GM10248 (cell line): ENCODE data around the gene THBS3.
"Not testable (repeated sequence)": the region's sequence is repeated elsewhere in the genome, so short reads cannot be mapped to it uniquely, and the experiment has no call there.

ENCODE experiments used
- CTCF ChIA-PET: fragments of 300-600 bp; sonication (Branson Sonifier 250); formaldehyde crosslinking; extraction: SDS; loops from one replicate; lab custom pipeline; 2021; ENCODE audit warnings: antibody characterized with exemption; lab: Yijun Ruan, JAX
- POLR2A ChIA-PET: fragments of 350-650 bp; sonication (Branson Sonifier 250); formaldehyde crosslinking; extraction: SDS; loops from one replicate; lab custom pipeline; 2020; ENCODE audit warnings: antibody characterized with exemption; lab: Yijun Ruan, JAX
- DNase-seq: peaks from one replicate; pipeline ENCODE4 v3.0.0; 2012; ENCODE audit errors: extremely low spot score
- CTCF ChIP-seq: IDR thresholded peaks from 2 replicates; pipeline ENCODE4 v1.5.1; 2012; ENCODE audit warnings: mild to moderate bottlenecking, low read depth; ENCODE audit errors: extremely low read depth, missing control alignments, control extremely low read depth

THBS3 gene

GRCh38 chr1:155241069-155241679 lies 33.5 kb upstream of the THBS3 start:
- ChIA-PET POLR2A (interaction anchor here (0.6 to 1.0 kb wide), 3 partner anchors 10 to 67 kb away, joined by 3 to 6 read pairs (median 3); partner anchors contain the start of gene CLK2), CTCF (interaction anchor here (0.8 to 4.4 kb wide), 6 partner anchors 10 to 150 kb away, joined by 3 to 40 read pairs (median 4); no protein-coding TSS in a partner anchor)
- peak; percentile 69 for DNase-seq
- no peak for TF ChIP-seq CTCF

- TF ChIP-seq CTCF: no peak
- DNase-seq: no peak
- POLR2A ChIA-PET: no interaction called here
- CTCF ChIA-PET: no interaction called here
Measured at GRCh38 chr1:155236451-155236850, 28.8 kb upstream of the THBS3 start.

- DNase-seq, POLR2A ChIA-PET, CTCF ChIA-PET: not testable (repeated sequence)
Measured at GRCh38 chr1:155235375-155235774, 27.7 kb upstream of the THBS3 start.

- DNase-seq, POLR2A ChIA-PET: not testable (repeated sequence)
- CTCF ChIA-PET: interaction anchor here (2.3 kb wide), 1 partner anchor 18 kb away, joined by 7 read pairs; no protein-coding TSS in a partner anchor
Measured at GRCh38 chr1:155233502-155233901, 25.8 kb upstream of the THBS3 start.

DNA sequence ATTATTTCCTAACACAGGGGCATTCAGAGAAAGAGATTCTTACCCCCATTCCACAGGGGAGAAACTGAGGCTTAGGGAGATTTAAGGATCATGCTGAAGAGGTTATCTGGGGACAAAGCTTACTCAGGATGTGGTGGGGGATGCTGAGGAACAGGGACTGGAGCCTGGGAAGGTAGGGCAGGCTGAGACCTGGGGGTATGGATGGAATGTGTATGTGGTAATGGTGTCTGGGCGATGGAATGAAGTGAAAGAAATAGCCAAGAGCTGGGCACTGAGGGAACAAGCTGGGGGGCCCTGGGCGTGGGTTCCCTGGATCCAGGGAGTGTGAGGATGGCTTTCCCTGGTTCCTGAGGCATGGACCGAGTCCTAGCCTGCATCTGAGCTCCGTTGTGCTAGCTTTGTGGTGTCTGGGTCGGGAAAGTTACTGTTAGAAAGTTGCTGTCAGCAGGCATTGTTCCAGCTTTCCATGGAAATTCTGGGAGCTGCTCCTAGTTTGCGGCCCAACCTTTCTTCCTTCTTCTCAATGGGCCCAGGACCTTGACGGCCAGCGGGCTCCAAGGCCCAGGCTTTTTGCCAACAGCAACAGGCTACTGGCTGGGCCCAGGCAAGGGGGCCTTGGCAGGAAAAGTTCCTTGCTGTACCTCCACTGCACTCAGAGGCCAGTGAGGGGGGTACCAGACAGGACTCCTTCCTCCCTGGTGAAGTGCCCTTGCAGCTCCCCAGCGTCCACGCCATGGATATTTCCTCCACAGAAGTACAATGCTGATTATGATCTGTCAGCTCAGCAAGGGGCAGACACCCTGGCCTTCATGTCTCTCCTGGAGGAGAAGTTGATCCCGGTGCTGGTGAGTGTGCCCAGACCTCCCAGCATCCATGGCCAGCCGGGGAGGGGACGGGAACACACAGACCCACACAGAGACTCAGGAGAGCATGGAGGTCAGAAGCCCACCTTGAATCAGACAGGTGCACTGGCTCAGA lies 24.6 kb upstream of the THBS3 start:
- POLR2A ChIA-PET: interaction anchor here (0.6 kb wide), 1 partner anchor 505 kb away, joined by 3 read pairs; no protein-coding TSS in a partner anchor
- CTCF ChIA-PET: interaction anchor here (1.0 to 2.3 kb wide), 2 partner anchors 10 to 19 kb away, joined by 3 to 7 read pairs; no protein-coding TSS in a partner anchor
- DNase-seq: not testable (repeated sequence)

- POLR2A ChIA-PET, DNase-seq: not testable (repeated sequence)
- CTCF ChIA-PET: interaction anchor here (2.3 kb wide), 1 partner anchor 20 kb away, joined by 7 read pairs; no protein-coding TSS in a partner anchor
Measured at GRCh38 chr1:155231302-155231701, 23.6 kb upstream of the THBS3 start.

DNA sequence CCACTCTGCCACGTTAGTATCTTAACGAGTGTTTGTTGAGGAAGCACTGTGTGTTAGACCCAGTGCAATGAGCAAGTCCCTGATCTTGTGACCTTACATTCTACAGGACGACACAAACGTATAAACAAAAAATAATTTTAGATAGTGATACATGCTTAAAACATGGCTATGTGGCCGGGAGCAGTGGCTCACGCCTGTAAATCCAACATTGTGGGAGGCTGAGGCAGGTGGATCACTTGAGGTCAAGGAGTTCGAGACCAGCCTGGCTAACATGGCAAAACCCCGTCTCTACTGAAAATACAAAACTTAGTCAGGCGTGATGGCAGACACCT lies 20.4 kb upstream of the THBS3 start:
- DNase-seq: no peak
- ChIA-PET CTCF (interaction anchor here (0.6 to 6.9 kb wide), 5 partner anchors 13 to 55 kb away, joined by 3 to 88 read pairs (median 9); partner anchors contain the start of genes KRTCAP2, MTX1 and THBS3), POLR2A (no interaction called here)
- TF ChIP-seq CTCF: no peak

DNA sequence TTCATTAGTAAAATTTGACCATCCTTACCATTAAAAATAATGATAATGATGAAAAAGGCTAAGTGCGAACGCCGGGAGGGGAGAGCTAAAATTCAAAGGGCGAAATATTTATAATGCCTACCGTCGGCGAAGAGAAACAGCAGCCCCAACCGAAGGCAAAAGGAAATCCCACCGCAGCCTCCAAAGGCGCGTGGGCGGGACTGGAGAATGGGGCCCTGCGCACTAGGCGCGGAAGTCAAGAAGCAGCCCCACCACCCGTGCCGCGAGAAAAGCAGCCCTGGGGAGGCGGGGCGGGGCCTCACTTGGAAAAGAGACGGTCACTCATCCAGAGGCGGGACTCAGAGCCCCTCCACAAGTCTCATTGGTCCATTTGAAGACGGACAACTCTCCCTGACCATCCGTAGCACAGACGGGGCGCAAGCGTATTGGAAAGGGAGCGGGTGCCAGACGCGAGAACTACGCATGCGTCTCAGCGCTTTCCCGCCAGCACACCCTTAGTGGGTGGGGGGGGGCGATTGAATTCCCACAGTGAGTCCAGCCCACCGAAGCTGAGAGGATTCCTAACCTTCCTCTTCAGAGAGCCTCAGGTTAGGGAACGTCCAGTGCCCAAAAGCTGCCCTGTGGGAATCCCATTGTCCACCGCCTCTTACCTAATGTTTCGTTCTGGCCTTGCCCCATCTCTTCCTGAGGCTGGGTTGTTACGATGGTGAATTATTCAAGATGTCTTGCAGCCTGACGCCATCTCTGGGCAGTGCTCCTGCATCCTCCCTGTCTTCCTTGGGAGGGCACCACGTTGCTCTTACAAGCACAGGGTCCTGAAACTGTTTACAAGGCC lies 19.8 kb upstream of the THBS3 start:
- ChIA-PET CTCF (interaction anchor here (0.6 to 6.9 kb wide), 11 partner anchors 11 to 54 kb away, joined by 3 to 88 read pairs (median 9); partner anchors contain the start of genes CLK2, KRTCAP2, MTX1 and THBS3), POLR2A (no interaction called here)
- TF ChIP-seq CTCF: no peak
- peak; percentile 99 for DNase-seq
